ENCODE results near the gene PPFIBP2. TPM values are rescaled to one million over a fixed set of nuclear protein-coding genes. Genes with fewer than 3 reads are reported as not detected.

PPFIBP2 gene
- total and polyA plus RNA-seq, 12 donors, result 11.4 to 36.5 (median 21.1) TPM

DNA sequence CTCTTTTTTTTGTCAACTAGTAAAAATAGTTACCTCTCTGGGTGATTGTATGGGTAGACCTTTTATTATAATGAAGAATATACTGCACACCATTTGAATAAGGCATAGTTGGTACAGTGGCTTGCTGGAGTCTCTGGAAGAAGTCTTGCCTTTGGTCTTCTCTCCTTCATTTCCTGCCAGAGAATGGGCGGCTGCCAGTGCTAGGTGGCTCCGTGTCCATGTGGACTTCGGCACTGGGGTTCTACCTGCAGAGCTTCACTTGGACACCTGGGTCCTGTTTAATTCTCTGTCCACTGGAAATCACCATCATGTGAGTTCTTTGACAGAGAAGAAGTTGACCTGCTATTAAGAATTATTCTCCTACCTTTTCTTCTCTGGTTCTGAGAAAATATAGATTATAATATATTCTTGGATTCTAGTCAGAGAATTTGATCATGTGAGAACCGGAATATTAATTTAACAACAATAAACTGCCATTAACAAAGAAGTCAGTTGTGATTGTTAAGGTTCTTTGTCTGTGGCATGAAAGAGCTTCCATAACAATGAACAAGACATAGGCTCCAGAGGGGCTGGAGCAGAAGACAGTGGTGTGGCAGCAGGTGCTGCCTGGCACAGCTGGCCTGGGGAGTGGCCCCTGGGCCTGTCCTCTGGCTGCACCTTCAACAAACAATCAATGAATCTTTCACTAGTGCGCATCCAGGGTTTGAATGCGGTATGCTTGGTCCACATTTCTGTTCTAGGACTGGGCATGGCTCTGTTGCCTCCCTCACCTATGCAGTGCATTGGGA is 77.5 kb downstream of the PPFIBP2 start:
- Histone ChIP-seq H3K27ac (no peak overlapping the region), H3K4me1 (replicated peaks in 1 of 2) (peaks cover 0 to 7% of the 10 kb centered on the region in 2 donors), H3K27me3 (no peaks in the 10 kb centered on the region), H3K4me3 (no peak overlapping the region), H3K9me3 (replicated peaks in 1 of 3) (no peaks in the 10 kb centered on the region), H3K36me3 (replicated peaks in 1 of 2) (no peaks in the 10 kb centered on the region)
- 80 to 96% (median 89%) methylated on average over 6 of the region's 6 CpGs for WGBS, 4 donors
- DNase-seq, result no peak
- TF ChIP-seq, protein P1, sequence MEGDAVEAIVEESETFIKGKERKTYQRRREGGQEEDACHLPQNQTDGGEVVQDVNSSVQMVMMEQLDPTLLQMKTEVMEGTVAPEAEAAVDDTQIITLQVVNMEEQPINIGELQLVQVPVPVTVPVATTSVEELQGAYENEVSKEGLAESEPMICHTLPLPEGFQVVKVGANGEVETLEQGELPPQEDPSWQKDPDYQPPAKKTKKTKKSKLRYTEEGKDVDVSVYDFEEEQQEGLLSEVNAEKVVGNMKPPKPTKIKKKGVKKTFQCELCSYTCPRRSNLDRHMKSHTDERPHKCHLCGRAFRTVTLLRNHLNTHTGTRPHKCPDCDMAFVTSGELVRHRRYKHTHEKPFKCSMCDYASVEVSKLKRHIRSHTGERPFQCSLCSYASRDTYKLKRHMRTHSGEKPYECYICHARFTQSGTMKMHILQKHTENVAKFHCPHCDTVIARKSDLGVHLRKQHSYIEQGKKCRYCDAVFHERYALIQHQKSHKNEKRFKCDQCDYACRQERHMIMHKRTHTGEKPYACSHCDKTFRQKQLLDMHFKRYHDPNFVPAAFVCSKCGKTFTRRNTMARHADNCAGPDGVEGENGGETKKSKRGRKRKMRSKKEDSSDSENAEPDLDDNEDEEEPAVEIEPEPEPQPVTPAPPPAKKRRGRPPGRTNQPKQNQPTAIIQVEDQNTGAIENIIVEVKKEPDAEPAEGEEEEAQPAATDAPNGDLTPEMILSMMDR (IDR thresholded peaks at IDR 0.05), result no peak
- TF ChIP-seq POLR2A (IDR thresholded peaks at IDR 0.05), result no peak
- intact Hi-C loops (cut with DNase I), result no loop called here

DNA sequence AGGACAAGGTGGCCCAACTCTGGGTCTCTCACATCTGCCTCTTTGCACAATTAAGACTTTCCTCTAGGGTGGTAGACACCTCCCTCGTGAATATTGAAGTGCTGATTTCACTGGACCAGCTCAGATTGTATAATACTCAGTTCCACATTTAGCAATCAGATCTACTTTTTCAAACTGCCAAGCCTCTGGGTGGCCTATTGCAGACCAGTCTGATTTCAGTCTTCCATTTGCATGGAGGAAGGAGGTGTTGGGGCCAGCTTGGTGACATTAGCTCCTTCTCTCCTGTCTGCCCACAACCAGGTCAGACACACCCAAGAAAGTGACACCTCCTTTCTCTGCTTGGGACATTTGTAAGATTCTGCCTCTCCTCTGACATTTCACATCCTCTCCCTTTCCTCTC is 78.2 kb downstream of the PPFIBP2 start:
- no peak overlapping the region for H3K4me3 ChIP-seq
- H3K4me1 ChIP-seq (replicated peaks in 1 of 2), result peaks cover 0 to 7% of the 10 kb centered on the region in 2 donors
- no peaks in the 10 kb centered on the region for H3K36me3 ChIP-seq (replicated peaks in 1 of 2)
- H3K9me3 ChIP-seq (replicated peaks in 1 of 3), result no peaks in the 10 kb centered on the region
- TF ChIP-seq POLR2A (IDR thresholded peaks at IDR 0.05), result no peak
- TF ChIP-seq, protein P1 (IDR thresholded peaks at IDR 0.05), result no peak
- H3K27me3 ChIP-seq, result no peaks in the 10 kb centered on the region
- no peak for DNase-seq
- no peak overlapping the region for H3K27ac ChIP-seq
- intact Hi-C loops (cut with DNase I), result no loop called here
- 60 to 76% (median 66%) methylated on average over 1 of the region's 1 CpG for WGBS, 4 donors

DNA sequence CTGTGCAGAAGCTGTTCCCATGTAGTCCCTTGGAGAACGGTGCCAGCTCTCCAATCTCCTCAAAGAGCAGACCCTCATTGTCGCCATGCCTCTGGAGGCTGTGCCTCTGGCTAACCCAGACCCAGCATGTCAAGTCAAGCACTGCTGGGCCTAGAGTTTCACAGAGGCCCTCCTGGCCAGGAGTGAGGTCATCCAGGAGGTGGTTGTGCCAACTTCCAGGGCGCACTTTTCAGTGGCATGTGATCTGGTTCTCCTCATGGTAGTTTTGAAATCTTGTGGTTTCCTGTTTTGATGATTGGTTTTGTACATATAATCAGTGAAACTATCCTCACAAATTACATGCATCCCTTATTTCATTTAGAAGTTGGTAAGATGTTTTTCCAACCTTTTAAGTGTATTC is 78.9 kb downstream of the PPFIBP2 start:
- peaks cover 0 to 7% of the 10 kb centered on the region in 2 donors for H3K4me1 ChIP-seq (replicated peaks in 1 of 2)
- intact Hi-C loops (cut with DNase I), result no loop called here

DNA sequence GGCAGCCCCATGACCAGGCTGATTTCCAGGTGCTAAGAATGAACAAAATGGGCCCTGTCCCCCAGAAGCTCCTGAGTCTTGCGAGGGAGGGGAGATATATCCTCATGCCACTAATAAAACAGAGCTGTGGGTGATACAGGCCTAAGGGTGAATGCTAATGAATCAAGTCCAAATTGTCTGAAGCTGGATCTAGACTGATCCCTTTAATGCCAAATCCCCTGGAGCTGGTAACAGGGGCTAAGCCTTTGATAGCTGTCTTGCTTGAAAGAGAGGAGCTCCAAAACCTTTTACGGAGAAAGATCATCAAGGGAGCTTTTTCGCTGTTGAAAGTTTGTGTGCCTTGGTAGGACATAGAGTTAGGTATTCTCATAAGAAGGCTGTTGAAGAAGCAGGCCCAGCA is 79.7 kb downstream of the PPFIBP2 start:
- Histone ChIP-seq H3K4me3 (no peak overlapping the region), H3K4me1 (replicated peaks in 1 of 2) (peaks cover 0 to 7% of the 10 kb centered on the region in 2 donors), H3K36me3 (replicated peaks in 1 of 2) (no peaks in the 10 kb centered on the region), H3K9me3 (replicated peaks in 1 of 3) (no peaks in the 10 kb centered on the region), H3K27ac (no peak overlapping the region), H3K27me3 (no peaks in the 10 kb centered on the region)
- intact Hi-C loops (cut with DNase I), result no loop called here
- 92 to 97% (median 93%) methylated on average over 3 of the region's 3 CpGs for WGBS, 4 donors
- DNase-seq, result no peak
- TF ChIP-seq, protein P1 (IDR thresholded peaks at IDR 0.05), result no peak
- no peak for TF ChIP-seq POLR2A (IDR thresholded peaks at IDR 0.05)

More for the DNA sequence above, 78.9 kb downstream of the PPFIBP2 start:
- no peaks in the 10 kb centered on the region for H3K36me3 ChIP-seq (replicated peaks in 1 of 2)
- 78 to 87% (median 82%) methylated on average over 2 to 3 of the region's 3 CpGs for WGBS, 4 donors
- no peaks in the 10 kb centered on the region for H3K27me3 ChIP-seq
- H3K27ac ChIP-seq, result no peak overlapping the region
- TF ChIP-seq, protein P1 (IDR thresholded peaks at IDR 0.05), result no peak
- TF ChIP-seq POLR2A (IDR thresholded peaks at IDR 0.05), result no peak
- no peak overlapping the region for H3K4me3 ChIP-seq
- no peaks in the 10 kb centered on the region for H3K9me3 ChIP-seq (replicated peaks in 1 of 3)
- peak in 5 of 7 donors; percentile 42 to 71 (median 53) for DNase-seq

Measured in adrenal gland (tissue), 12 donors.